ENCODE data around the gene ATXN7L3B.

DNA sequence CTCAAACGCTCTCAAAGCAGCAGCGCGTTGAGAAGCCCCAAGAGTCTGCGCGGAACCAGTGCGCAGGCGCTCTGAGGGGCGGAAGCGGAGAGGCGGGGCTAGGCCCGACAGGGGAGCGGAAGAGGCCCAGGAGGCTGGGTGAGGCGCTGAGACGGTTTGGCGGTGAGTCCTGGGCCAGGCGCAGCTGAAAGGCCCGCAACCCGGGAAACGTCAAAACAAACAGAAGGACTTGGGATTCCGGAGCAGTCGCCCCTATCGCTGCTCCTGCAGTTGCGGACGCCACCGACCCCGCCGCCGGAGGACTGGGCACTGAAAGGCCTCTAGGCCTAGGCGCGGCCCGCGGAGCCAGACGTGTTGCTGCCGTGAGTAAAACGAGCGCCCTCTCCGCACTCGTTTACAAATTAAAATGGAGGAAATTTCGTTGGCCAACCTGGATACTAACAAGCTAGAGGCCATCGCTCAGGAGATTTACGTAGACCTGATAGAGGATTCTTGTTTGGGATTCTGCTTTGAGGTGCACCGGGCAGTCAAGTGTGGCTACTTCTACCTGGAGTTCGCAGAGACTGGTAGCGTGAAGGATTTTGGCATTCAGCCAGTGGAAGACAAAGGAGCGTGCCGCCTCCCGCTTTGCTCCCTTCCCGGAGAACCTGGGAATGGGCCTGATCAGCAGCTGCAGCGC, at the start of gene ATXN7L3B:
- no peak for TF ChIP-seq CTCF (conservative IDR thresholded peaks at IDR 0.05 in 1 of 2, IDR thresholded peaks at IDR 0.05 in 1 of 2; ENCODE audit: low read depth in 1 of 2, low read length in 2 of 2)
- TF ChIP-seq EZH2 (IDR thresholded peaks at IDR 0.05; ENCODE audit: low read length, missing control alignments), result no peak

All from fibroblast of lung (primary cell).